B cell (primary cell): ENCODE results near the gene MAGI2. TPM values are rescaled to one million over a fixed set of nuclear protein-coding genes. Genes with fewer than 3 reads are reported as not detected.

Source experiments
- ATAC-seq: fragments of 200-7000 bp; cut with Tn5 transposase; one replicate; pipeline ENCODE4 v1.10.0; 2021; ENCODE audit warnings: low read depth, mild to moderate bottlenecking, moderate number of reproducible peaks, moderate library complexity
- CTCF ChIA-PET: fragments of 350-600 bp; sonication (Branson Sonifier 250); formaldehyde crosslinking; loops from one replicate; lab custom pipeline; 2021; ENCODE audit warnings: antibody characterized with exemption, inconsistent platforms; lab: Charles Lee
- POLR2A ChIA-PET: fragments of 350-600 bp; sonication (Branson Sonifier 250); formaldehyde crosslinking; loops from one replicate; lab custom pipeline; 2021; ENCODE audit warnings: antibody characterized with exemption; lab: Charles Lee
- DNase-seq: peaks from one replicate; pipeline ENCODE4 v3.0.0; 2013
- H2AFZ ChIP-seq: 2 replicates; pipeline ENCODE4 v1.6.1; 2012; ENCODE audit warnings: mild to moderate bottlenecking, low read depth, low read length; ENCODE audit not compliant: insufficient read depth, poor library complexity, severe bottlenecking
- H3K27ac ChIP-seq, 2 donors: 1 replicate in 1 of 2; 2 replicates in 1 of 2; pipeline ENCODE4 v1.5.1; 2012 to 2013; ENCODE audit warnings: low read length in 2 of 2, mild to moderate bottlenecking in 2 of 2, moderate library complexity in 1 of 2
- H3K27me3 ChIP-seq, 4 experiments: fragments of 200-600 bp in 1 of 4; sonication (generic) in 1 of 4; replicated peaks in 1 of 4; 1 replicate in 2 of 4; 2 replicates in 2 of 4; pipeline versions ENCODE4 v1.6.1 to v1.7.0; 2013 to 2016; ENCODE audit warnings: low read length in 3 of 4, mild to moderate bottlenecking in 2 of 4, mixed read lengths in 1 of 4, moderate library complexity in 1 of 4; ENCODE audit not compliant: insufficient read depth in 4 of 4, control insufficient read depth in 3 of 4; ENCODE audit errors: control extremely low read depth in 1 of 4
- H3K36me3 ChIP-seq, 2 experiments: replicated peaks in 1 of 2; 1 replicate in 1 of 2; 2 replicates in 1 of 2; pipeline versions ENCODE4 v1.6.1 to v1.7.1; 2013; ENCODE audit warnings: low read length in 1 of 2; ENCODE audit not compliant: insufficient read depth in 2 of 2, control insufficient read depth in 1 of 2; ENCODE audit errors: control extremely low read depth in 1 of 2, extremely low read depth in 1 of 2
- H3K4me1 ChIP-seq, 2 donors: fragments of 200-600 bp in 1 of 2; sonication (generic) in 1 of 2; 1 replicate in 1 of 2; 2 replicates in 1 of 2; pipeline versions ENCODE4 v1.5.1 to v1.6.1; 2013 to 2017; ENCODE audit warnings: low read length in 2 of 2; ENCODE audit not compliant: control insufficient read depth in 2 of 2, insufficient read depth in 2 of 2
- H3K4me2 ChIP-seq: replicated peaks from 2 replicates; pipeline ENCODE3; 2012; ENCODE audit warnings: mild to moderate bottlenecking, low read depth, low read length; ENCODE audit not compliant: poor library complexity, severe bottlenecking
- H3K4me3 ChIP-seq, 5 experiments: fragments of 200-600 bp in 1 of 5; sonication (generic) in 1 of 5; 1 replicate in 3 of 5; 2 replicates in 2 of 5; pipeline versions ENCODE4 v1.5.1 to v1.7.0; 2011 to 2016; ENCODE audit warnings: low read length in 4 of 5, mild to moderate bottlenecking in 4 of 5, low read depth in 2 of 5, control low read depth in 1 of 5, moderate library complexity in 1 of 5; ENCODE audit not compliant: insufficient read depth in 1 of 5; ENCODE audit errors: control extremely low read depth in 1 of 5, extremely low read depth in 1 of 5
- H3K79me2 ChIP-seq: fragments of 200-600 bp; sonication (generic); one replicate; pipeline ENCODE4 v1.6.0; 2016; ENCODE audit warnings: low read length; ENCODE audit not compliant: control insufficient read depth, insufficient read depth
- H3K9ac ChIP-seq: fragments of 200-600 bp; sonication (generic); 2 replicates; pipeline ENCODE4 v1.6.1; 2017; ENCODE audit warnings: mild to moderate bottlenecking, low read length, moderate library complexity
- H3K9me3 ChIP-seq, 3 donors: one replicate each; pipeline versions ENCODE4 v1.6.1 to v1.7.1; 2013; ENCODE audit warnings: low read length in 2 of 3; ENCODE audit not compliant: control insufficient read depth in 2 of 3, insufficient read depth in 1 of 3; ENCODE audit errors: control extremely low read depth in 1 of 3
- H4K20me1 ChIP-seq: 2 replicates; pipeline ENCODE4 v1.6.0; 2012; ENCODE audit warnings: mild to moderate bottlenecking, low read length; ENCODE audit not compliant: insufficient read depth, control insufficient read depth, poor library complexity, severe bottlenecking
- H3K27ac Mint-ChIP-seq: one replicate; pipeline ENCODE4 v1.8.0; 2021; ENCODE audit warnings: mixed read lengths
- H3K27me3 Mint-ChIP-seq: one replicate; pipeline ENCODE4 v1.8.0; 2021; ENCODE audit warnings: mixed read lengths
- H3K4me1 Mint-ChIP-seq: one replicate; pipeline ENCODE4 v1.8.0; 2021; ENCODE audit warnings: mixed read lengths
- H3K4me3 Mint-ChIP-seq: one replicate; pipeline ENCODE4 v1.8.0; 2021; ENCODE audit warnings: mixed read lengths
- H3K9me3 Mint-ChIP-seq: one replicate; pipeline ENCODE4 v1.8.0; 2022; ENCODE audit warnings: mixed read lengths; ENCODE audit not compliant: insufficient read depth
- CTCF ChIP-seq: fragments of 200-600 bp; IDR thresholded peaks from one replicate; pipeline ENCODE4 v1.8.0; 2022; ENCODE audit warnings: antibody characterized with exemption, mild to moderate bottlenecking
- EZH2 ChIP-seq: IDR thresholded peaks from 2 replicates; pipeline ENCODE4 v1.6.1; 2012; ENCODE audit warnings: borderline replicate concordance, low read depth, mild to moderate bottlenecking, moderate library complexity, low read length; ENCODE audit not compliant: insufficient read depth, poor library complexity, severe bottlenecking
- WGBS: methylation state at CpG from one replicate; pipeline ENCODE4 v1.1.5; 2013; ENCODE audit warnings: missing lambda C conversion rate; ENCODE audit not compliant: insufficient coverage; 5-methylcytosine and 5-hydroxymethylcytosine counted together
- intact Hi-C: fragments of 100-400 bp; cut with micrococcal nuclease; formaldehyde crosslinking; loops from one replicate; pipeline ENCODE4 v1.10.0; 2022
- polyA plus RNA-seq: library from polyadenylated mRNA; depleted of rRNA; stranded (reverse); fragments of >200 nt; gene quantifications from 2 replicates; pipeline ENCODE4 v1.2.3, GENCODE V29; 2012
- total RNA-seq, 2 donors: library from RNA; stranded (reverse); fragments of 120-200 nt in 1 of 2; gene quantifications; 1 replicate in 1 of 2; 2 replicates in 1 of 2; pipeline versions ENCODE4 v1.2.3 to v1.2.4, GENCODE V29; 2013 to 2022

MAGI2 gene
- total and polyA plus RNA-seq, 2 donors (not counting 1 experiment from before 2014, with no cell fraction given): 0.16 to 0.64 TPM

DNA sequence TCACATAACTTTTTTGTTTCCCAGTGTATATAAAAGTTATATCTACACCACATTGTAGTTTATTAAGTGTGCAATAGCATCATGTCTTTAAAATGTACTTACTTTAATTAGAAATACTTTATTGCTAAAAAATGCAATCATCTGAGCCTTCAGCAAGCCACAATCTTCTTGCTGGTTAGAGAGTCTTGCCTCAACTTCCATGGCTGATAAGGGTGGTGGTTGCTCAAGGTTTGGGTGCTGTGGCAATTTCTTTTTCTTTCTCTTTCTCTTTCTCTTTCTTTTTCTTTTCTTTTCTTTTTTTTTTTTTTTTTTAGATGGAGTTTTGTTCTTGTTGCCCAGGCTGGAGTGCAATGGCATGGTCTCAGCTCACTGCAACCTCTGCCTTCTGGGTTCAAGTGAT is 360.0 kb downstream of the MAGI2 start:
- ATAC-seq (no peak), DNase-seq (no peak)
- ChIA-PET POLR2A (no interaction called here), CTCF (no interaction called here)
- Mint-ChIP-seq H3K9me3 (peaks cover 3% of the 10 kb centered on the region), H3K27me3 (no peaks in the 10 kb centered on the region), H3K4me3 (no peak overlapping the region), H3K4me1 (no peaks in the 10 kb centered on the region), H3K27ac (no peak overlapping the region)
- Histone ChIP-seq H3K27ac (no peak overlapping the region), H3K27me3 (no peaks in the 10 kb centered on the region), H3K4me2 (no peak overlapping the region), H4K20me1 (no peaks in the 10 kb centered on the region), H3K4me3 (no peak overlapping the region), H3K79me2 (no peaks in the 10 kb centered on the region), H2AFZ (no peak overlapping the region), H3K36me3 (no peaks in the 10 kb centered on the region), H3K9ac (no peak overlapping the region), H3K4me1 (no peaks in the 10 kb centered on the region), H3K9me3 (no peaks in the 10 kb centered on the region)
- intact Hi-C loops: no loop called here
- TF ChIP-seq CTCF (no peak), EZH2 (no peak)

DNA sequence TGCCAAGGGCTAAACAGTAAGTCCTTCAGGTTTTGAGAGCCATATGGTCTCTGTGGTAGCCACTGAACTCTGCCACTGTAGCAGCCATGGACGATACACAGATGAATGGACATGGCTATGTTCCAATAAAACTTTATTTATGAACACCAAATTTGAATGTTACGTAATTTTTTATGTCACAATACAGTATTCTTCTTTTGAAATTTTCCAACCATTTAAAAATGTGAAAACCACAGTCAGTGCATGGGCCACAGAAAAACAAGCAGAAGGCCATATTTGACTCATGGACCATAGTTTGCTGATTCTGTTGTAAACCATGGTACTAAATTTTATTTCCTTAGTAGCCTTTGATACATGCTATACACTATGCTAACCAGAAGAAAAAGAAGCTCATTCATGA is 361.8 kb downstream of the MAGI2 start:
- Histone ChIP-seq H3K9ac (no peak overlapping the region), H3K36me3 (no peaks in the 10 kb centered on the region), H4K20me1 (no peaks in the 10 kb centered on the region), H3K27ac (no peak overlapping the region), H3K27me3 (no peaks in the 10 kb centered on the region), H3K4me1 (no peaks in the 10 kb centered on the region), H3K9me3 (no peaks in the 10 kb centered on the region), H3K4me2 (no peak overlapping the region), H3K4me3 (no peak overlapping the region), H2AFZ (no peak overlapping the region), H3K79me2 (no peaks in the 10 kb centered on the region)
- ATAC-seq: no peak
- no peaks in the 10 kb centered on the region for H3K27me3 Mint-ChIP-seq
- H3K27ac Mint-ChIP-seq: no peak overlapping the region
- peaks cover 3% of the 10 kb centered on the region for H3K9me3 Mint-ChIP-seq
- no peaks in the 10 kb centered on the region for H3K4me1 Mint-ChIP-seq
- POLR2A ChIA-PET: no interaction called here
- CTCF ChIA-PET: no interaction called here
- no peak overlapping the region for H3K4me3 Mint-ChIP-seq
- TF ChIP-seq CTCF: no peak
- TF ChIP-seq EZH2: no peak
- DNase-seq: no peak
- intact Hi-C loops: no loop called here
- no CpG with 5 or more reads among the region's 2 CpGs for WGBS
